Measurements from ENCODE around the gene LIPG. TPM values are rescaled to one million over a fixed set of nuclear protein-coding genes. Genes with fewer than 3 reads are reported as not detected.

The LIPG gene
- total and polyA plus RNA-seq, 2 of the 13 experiments (the other 11 are each of a cell fraction or from before 2014, with no cell fraction given) = 0.96 to 10.8 TPM

GRCh38 chr18:49638209-49638785 lies 76.4 kb downstream of the LIPG start (continued):
- TF ChIP-seq DBP (CRISPR knock-in tag; IDR thresholded peaks at IDR 0.05; ENCODE audit: not compliant biosample characterization) (no peak), ZNF572 (CRISPR knock-in tag; IDR thresholded peaks at IDR 0.05) (no peak), HNRNPK (IDR thresholded peaks at IDR 0.05; ENCODE audit: low read depth, low read length, poor library complexity, severe bottlenecking) (no peak), SOX5 (CRISPR knock-in tag; IDR thresholded peaks at IDR 0.05; ENCODE audit: borderline replicate concordance) (peak; percentile 52; the same call in 1 of the 2 replicates), HCFC1 (IDR thresholded peaks at IDR 0.05; ENCODE audit: low read depth, low read length) (no peak), ZBTB4 (CRISPR knock-in tag; IDR thresholded peaks at IDR 0.05; ENCODE audit: borderline replicate concordance) (no peak), ZNF496 (CRISPR knock-in tag; IDR thresholded peaks at IDR 0.05; ENCODE audit: insufficient replicate concordance) (no peak), EP300 (IDR thresholded peaks at IDR 0.05; ENCODE audit: low read depth in 2 of 2, low read length in 2 of 2) (peak in 1 of 2 experiments; percentile 78; a peak in 2 of 4 replicates), EP300 (CRISPR knock-in tag; IDR thresholded peaks at IDR 0.05; ENCODE audit: borderline replicate concordance) (no peak; the same call in 1 of the 2 replicates), ARID3A (IDR thresholded peaks at IDR 0.05; ENCODE audit: low read depth, low read length) (no peak), ZFP36 (IDR thresholded peaks at IDR 0.05; ENCODE audit: borderline replicate concordance, low read depth, low read length, partially characterized antibody) (no peak), ZSCAN5A (CRISPR knock-in tag; IDR thresholded peaks at IDR 0.05; ENCODE audit: borderline replicate concordance) (peak; percentile 55; the same call in 1 of the 2 replicates), HDAC1 (CRISPR knock-in tag; IDR thresholded peaks at IDR 0.05) (peak; percentile 22; the same call in 1 of the 2 replicates), EEA1 (CRISPR knock-in tag; IDR thresholded peaks at IDR 0.05; ENCODE audit: borderline replicate concordance) (no peak), ETS1 (CRISPR knock-in tag; IDR thresholded peaks at IDR 0.05) (no peak), CEBPB (IDR thresholded peaks at IDR 0.05; ENCODE audit: borderline replicate concordance, low read depth, low read length) (peak; percentile 48; the same call in 1 of the 2 replicates), DMAP1 (CRISPR knock-in tag; IDR thresholded peaks at IDR 0.05) (no peak), SYNCRIP (IDR thresholded peaks at IDR 0.05; ENCODE audit: insufficient read depth, low read depth, low read length) (no peak), ESRRA (CRISPR knock-in tag; IDR thresholded peaks at IDR 0.05; ENCODE audit: low read depth) (peak; percentile 87), RBM22 (optimal IDR thresholded peaks at IDR 0.05; ENCODE audit: low read length) (no peak), ZMYM4 (CRISPR knock-in tag; IDR thresholded peaks at IDR 0.05) (0 out of 2 replicates have a peak, but pooled peaks have one; percentile 12)
